M059J (cell line): Measurements from ENCODE around the gene SPTLC3. TPM values are rescaled to one million over a fixed set of nuclear protein-coding genes. Genes with fewer than 3 reads are reported as not detected.

Experiments
- DNase-seq: peaks from one replicate; pipeline ENCODE4 v3.0.0-alpha.2; 2012; ENCODE audit warnings: low read depth
- total RNA-seq: library from RNA; depleted of rRNA; stranded (reverse); fragments of >200 nt; shearing (Covaris generic); gene quantifications from 2 replicates; pipeline ENCODE4 v1.2.3, GENCODE V29; 2014

SPTLC3 gene
- total RNA-seq, 1 experiment from 2014 or later = 9.2 TPM

- DNase-seq = peak; percentile 30
These were observed 130.8 kb downstream of the SPTLC3 start for GRCh38 chr20:13139459-13140150.

- no peak for DNase-seq
These were observed 131.4 kb downstream of the SPTLC3 start for GRCh38 chr20:13140201-13140600.

DNA sequence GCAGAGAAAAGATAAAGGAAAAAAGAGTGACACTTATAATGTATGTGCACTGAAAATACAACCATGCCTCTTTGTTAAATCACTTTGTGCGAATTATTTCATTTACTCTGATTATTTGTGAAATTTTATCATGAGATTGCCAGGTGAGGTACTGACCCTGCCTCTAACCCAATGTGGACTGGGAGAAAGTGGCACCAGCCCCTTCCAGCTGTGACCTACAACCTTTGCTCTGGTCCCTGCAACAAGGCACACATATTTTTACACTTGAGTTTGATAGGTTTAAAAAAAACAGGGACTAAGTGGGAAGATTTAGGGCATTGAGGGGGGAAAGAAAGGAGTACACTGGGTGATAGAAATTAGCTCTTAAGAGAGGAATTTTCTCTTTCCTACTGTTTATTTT lies 132.0 kb downstream of the SPTLC3 start:
- no peak for DNase-seq

DNA sequence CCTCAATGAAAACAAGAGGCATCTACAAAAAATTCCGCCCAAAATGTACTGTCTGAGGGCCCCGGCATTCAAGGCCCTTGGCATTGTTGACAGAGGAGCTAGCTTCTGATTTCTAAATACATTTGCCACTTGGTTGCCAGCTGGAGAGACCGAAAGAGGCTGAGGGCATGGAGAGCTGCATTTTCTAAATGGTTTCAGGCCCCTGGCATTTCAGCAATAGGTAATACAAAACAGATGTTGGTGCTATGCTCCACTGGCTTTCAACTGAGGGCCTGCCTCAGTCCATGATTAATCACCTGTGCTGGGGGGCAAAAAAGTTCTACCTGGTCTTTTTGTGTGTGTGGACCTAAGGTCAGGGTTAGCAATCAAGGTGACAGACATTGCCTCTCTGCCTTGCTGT lies 132.8 kb downstream of the SPTLC3 start:
- peak; percentile 10 for DNase-seq

- DNase-seq = peak; percentile 20
These were observed 133.4 kb downstream of the SPTLC3 start for GRCh38 chr20:13142143-13142542.

- no peak for DNase-seq
These were observed 138.5 kb downstream of the SPTLC3 start for GRCh38 chr20:13147071-13147963.

- no peak for DNase-seq
These were observed 139.2 kb downstream of the SPTLC3 start for GRCh38 chr20:13147971-13148370.

DNA sequence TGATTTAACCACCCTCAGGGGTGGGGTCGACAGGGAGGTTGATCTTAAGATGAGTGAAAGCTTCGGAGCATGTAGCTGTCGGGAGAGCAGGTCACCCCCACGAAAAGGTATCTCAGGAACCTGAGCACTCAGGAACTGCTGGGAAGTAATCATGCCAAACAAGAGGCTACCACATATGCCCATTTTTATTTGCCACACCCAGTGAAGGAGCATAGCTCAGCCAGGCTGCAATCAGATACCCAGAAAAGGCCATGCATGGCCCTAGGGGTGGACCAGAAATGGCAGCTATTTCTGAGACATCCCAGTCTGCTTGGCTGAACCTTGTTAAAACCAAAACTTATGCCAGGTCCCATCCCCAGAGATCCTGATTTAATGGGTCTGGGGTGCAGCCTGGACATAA lies 139.6 kb downstream of the SPTLC3 start:
- no peak for DNase-seq

GRCh38 chr20:13148961-13149360 lies 140.2 kb downstream of the SPTLC3 start:
- DNase-seq = no peak

DNA sequence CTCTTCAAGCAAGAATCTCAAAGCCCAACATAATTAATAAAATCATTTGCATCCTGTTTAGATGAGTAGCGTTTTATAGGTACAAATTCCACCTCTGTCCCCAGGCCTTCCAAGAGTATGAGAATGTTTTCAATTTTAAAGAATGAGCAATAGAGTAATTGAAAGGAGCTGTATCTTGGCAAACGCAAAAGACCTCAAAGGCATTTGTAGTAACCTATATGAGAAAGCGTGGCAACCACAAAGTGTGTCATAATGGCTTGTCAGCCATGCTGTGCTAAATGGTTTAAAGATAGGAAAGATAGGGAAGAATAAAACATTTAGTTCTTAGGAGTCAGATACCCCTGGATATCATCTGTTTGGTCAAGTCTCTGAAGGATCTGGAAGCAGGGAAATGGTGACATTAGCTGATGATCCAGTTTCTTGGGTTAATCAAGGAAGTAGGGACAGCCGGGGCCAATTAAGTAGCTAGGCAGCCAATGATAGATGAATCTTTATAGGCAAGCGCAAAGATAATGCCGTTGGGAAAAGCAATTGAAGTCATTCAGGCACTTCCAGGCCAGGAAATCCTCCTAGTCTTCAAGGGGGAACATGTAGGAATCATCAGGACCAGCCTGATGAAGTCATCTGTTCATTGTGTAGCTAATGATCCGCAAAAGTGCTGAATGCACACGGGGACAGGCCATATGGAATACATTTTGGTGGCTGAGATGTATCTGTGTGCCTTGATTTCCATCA lies 140.8 kb downstream of the SPTLC3 start:
- DNase-seq = peak; percentile 65

GRCh38 chr20:13158369-13158768 lies 149.6 kb downstream of the SPTLC3 start:
- DNase-seq = no peak

GRCh38 chr20:13159889-13160288 lies 151.1 kb downstream of the SPTLC3 start:
- no peak for DNase-seq

DNA sequence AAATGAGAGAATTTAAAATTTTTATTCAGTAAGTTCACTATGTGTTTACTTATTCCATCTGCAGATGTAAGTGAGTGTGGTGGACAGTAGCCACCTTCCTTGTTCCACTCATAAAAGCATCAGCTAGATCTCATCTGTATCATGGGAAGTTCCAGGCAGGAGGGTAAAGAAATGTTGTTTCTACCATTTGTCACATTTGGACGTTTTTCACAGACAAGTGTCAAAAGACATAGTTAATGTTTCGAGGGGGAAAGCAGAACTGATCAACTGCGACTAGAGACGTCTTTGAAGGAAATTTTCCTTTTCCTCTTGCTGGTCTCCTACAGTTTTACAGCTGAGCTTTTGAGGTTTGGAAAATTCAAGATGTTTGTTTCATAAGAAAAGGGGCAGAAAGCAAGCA lies 156.4 kb downstream of the SPTLC3 start:
- no peak for DNase-seq

DNA sequence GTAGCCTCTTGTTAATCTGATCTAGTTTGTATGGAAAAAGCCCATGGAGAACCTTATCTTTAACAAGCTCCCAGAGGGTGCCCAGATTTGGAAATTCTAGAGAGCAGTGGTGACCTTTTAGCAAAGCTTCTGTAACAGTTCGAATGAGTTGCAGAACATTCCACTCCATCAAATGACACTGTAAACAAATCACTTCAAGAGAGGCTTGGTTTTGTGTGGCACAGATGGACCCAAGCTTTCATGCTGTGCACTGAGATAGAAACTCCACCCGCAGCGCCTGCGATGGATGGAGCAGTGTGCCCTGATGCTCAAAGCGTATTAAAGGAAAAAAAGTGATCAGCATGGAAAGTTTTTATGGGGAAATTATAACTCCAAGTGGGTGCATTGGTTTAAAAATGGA lies 157.2 kb downstream of the SPTLC3 start:
- no peak for DNase-seq

DNA sequence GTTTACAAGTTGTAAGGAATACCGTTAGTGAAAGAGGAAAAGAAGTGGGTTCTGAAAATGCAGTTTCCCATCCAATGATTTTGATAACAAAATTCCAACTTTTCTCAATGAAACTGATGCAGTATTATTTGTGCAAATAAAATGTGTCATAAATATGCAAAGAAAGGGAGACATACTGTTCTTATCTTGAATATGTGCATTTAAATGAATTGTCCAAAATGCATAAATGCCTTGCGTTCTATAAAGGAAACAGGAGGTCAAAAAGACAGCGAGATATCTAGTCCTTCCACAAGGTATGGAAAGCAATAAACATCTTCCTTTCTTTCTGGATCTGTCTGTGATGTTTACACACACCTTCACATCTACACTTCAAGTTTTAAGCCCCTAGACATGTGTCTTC lies 157.7 kb downstream of the SPTLC3 start:
- DNase-seq = no peak

GRCh38 chr20:13169086-13169485 lies 160.3 kb downstream of the SPTLC3 start:
- DNase-seq = no peak

DNA sequence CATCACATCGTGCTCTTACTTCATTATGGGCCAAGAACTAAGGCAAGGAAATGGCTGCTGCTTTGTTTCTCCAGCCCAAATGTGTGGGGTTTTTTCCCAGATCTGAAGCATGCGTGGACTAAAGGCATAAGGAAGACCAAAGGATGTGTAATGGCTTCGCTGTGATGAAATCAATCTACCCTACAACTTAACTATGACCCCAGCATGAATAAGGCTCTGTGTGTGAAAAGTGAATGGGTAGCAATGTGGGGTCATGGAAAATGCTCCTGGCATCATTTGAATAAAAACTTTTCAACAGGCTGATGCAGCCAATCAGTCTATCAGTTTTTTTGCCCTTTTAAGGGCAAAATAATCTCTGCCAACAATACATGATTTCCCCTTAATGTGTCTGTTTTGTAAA lies 162.0 kb downstream of the SPTLC3 start:
- no peak for DNase-seq

DNA sequence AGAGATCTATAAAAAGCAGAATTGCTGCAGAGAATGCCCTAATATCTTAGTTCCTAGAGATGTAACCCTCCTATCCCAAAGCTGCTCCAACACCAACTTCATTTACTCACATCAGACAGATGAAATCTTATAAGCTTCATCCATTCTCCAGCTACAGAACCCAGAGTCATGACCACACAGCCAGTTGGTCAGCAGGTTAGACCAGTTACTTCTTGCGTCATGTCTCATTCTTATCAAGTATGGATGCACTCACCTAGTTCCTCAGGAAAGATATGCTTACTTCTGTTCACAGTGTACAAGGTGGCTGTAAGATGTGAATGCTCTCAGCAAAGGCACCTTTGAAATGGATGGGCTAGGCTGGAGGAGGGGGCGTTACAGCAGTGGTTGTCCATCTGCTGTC lies 164.4 kb downstream of the SPTLC3 start:
- DNase-seq = no peak

DNA sequence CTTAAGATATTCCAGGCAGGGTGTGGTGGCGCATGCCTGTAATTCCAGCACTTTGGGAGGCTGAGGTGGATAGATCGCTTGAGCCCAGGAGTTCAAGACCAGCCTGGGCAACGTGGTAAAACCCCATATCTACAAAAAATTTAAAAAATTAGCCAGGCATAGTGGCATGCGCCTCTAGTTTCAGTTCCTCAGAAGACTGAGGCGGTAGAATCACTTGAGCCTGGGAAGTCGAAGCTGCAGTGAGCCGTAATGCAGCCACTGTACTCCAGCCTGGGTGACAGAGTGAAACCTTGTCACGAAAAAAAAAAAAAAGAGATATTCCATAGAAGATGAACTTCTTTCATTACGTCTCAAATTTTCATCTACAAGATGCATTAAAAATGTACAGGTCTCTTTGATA lies 165.6 kb downstream of the SPTLC3 start:
- no peak for DNase-seq

GRCh38 chr20:13180986-13181889 lies 172.5 kb downstream of the SPTLC3 start:
- no peak for DNase-seq

DNA sequence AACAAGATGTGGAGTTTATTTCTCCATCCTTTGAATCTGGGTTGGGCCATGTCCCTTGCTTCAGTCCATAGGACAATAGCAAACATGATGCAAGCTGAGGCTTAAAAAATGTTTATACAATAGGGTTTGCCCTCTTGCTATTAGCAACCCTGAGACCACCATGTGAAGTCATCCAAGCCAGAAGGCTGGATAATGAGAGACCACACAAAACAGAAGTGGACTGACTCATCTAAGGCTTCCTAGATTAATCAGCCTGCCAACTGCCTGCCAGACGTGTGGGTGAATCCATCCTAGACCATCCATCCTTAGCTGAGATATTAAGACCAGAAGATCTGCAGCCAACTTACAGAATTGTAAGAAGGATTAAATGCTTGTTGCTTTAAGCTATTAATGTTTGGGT lies 174.2 kb downstream of the SPTLC3 start:
- peak; percentile 17 for DNase-seq
